Natural killer cell (primary cell): ENCODE results near the gene BAK1. TPM values are rescaled to one million over a fixed set of nuclear protein-coding genes. Genes with fewer than 3 reads are reported as not detected.
"Not testable (repeated sequence)": the region's sequence is repeated elsewhere in the genome, so short reads cannot be mapped to it uniquely, and the experiment has no call there.

Source experiments
- ATAC-seq, 3 donors: fragments of 150-1000 bp in 2 of 3; fragments of 200-7000 bp in 1 of 3; cut with Tn5 transposase; 1 replicate in 1 of 3; 2 replicates in 2 of 3; pipeline ENCODE4 v1.10.0; 2021; ENCODE audit warnings: mild to moderate bottlenecking in 2 of 3, moderate library complexity in 2 of 3
- DNase-seq, 2 donors: peaks; one replicate each; pipeline versions ENCODE4 v3.0.0 to v3.0.0-alpha.2; 2013 to 2021; ENCODE audit warnings: mixed read lengths in 1 of 2
- H3K27ac ChIP-seq: one replicate; pipeline ENCODE4 v1.5.1; 2013; ENCODE audit warnings: mild to moderate bottlenecking, low read length
- H3K27me3 ChIP-seq: one replicate; pipeline ENCODE4 v1.6.1; 2013; ENCODE audit warnings: low read length; ENCODE audit not compliant: control insufficient read depth, insufficient read depth
- H3K36me3 ChIP-seq: one replicate; pipeline ENCODE4 v1.6.1; 2013; ENCODE audit warnings: low read length; ENCODE audit not compliant: control insufficient read depth, insufficient read depth
- H3K4me1 ChIP-seq: one replicate; pipeline ENCODE4 v1.6.1; 2013; ENCODE audit warnings: low read length; ENCODE audit not compliant: control insufficient read depth, insufficient read depth
- H3K4me3 ChIP-seq: one replicate; pipeline ENCODE4 v1.5.1; 2013; ENCODE audit warnings: low read length
- H3K9me3 ChIP-seq: one replicate; pipeline ENCODE4 v1.6.1; 2013; ENCODE audit warnings: low read length; ENCODE audit not compliant: control insufficient read depth, insufficient read depth
- H3K27ac Mint-ChIP-seq, 2 donors: one replicate each; pipeline ENCODE4 v1.8.0; 2022; ENCODE audit warnings: mild to moderate bottlenecking in 2 of 2, mixed read lengths in 2 of 2, moderate library complexity in 1 of 2
- H3K27me3 Mint-ChIP-seq, 2 donors: one replicate each; pipeline ENCODE4 v1.8.0; 2022; ENCODE audit warnings: low read depth in 2 of 2, mixed read lengths in 2 of 2
- H3K36me3 Mint-ChIP-seq: one replicate; pipeline ENCODE4 v1.8.0; 2022; ENCODE audit warnings: mixed read lengths
- H3K4me1 Mint-ChIP-seq, 2 donors: one replicate each; pipeline ENCODE4 v1.8.0; 2022; ENCODE audit warnings: mixed read lengths in 2 of 2
- H3K4me3 Mint-ChIP-seq: one replicate; pipeline ENCODE4 v1.8.0; 2022; ENCODE audit warnings: mild to moderate bottlenecking, moderate library complexity, mixed read lengths
- H3K9me3 Mint-ChIP-seq, 2 donors: one replicate each; pipeline ENCODE4 v1.8.0; 2022; ENCODE audit warnings: mixed read lengths in 2 of 2
- CTCF ChIP-seq: fragments of 200-600 bp; IDR thresholded peaks from one replicate; pipeline ENCODE4 v1.8.0; 2022; ENCODE audit warnings: antibody characterized with exemption
- WGBS: methylation state at CpG from one replicate; pipeline ENCODE4 v1.1.7; 2013; ENCODE audit warnings: missing lambda C conversion rate; ENCODE audit not compliant: insufficient coverage; 5-methylcytosine and 5-hydroxymethylcytosine counted together
- intact Hi-C: fragments of 100-400 bp; cut with micrococcal nuclease; formaldehyde crosslinking; loops from one replicate; pipeline ENCODE4 v1.14.2; 2022
- total RNA-seq, 4 donors: library from RNA; stranded (reverse); fragments of 120-200 nt in 1 of 4; gene quantifications; one replicate each; pipeline versions ENCODE4 v1.2.3 to v1.2.4, GENCODE V29; 2013 to 2022

The BAK1 gene
- total RNA-seq, 3 donors from 2014 or later (not counting 1 experiment from before 2014, with no cell fraction given) = 36.3 to 49.8 (median 40.7) TPM

GRCh38 chr6:33540768-33541167 is 39.3 kb downstream of the BAK1 start:
- Histone ChIP-seq H3K27ac (no peak overlapping the region), H3K36me3 (no peaks in the 10 kb centered on the region), H3K4me3 (no peak overlapping the region), H3K4me1 (no peaks in the 10 kb centered on the region), H3K9me3 (no peaks in the 10 kb centered on the region), H3K27me3 (no peaks in the 10 kb centered on the region)
- Mint-ChIP-seq H3K4me1 (no peaks in the 10 kb centered on the region), H3K36me3 (no peaks in the 10 kb centered on the region), H3K27me3 (no peaks in the 10 kb centered on the region), H3K9me3 (no peaks in the 10 kb centered on the region), H3K27ac (no peak overlapping the region), H3K4me3 (no peak overlapping the region)
- TF ChIP-seq CTCF = no peak
- no peak for ATAC-seq
- intact Hi-C loops = no loop called here
- DNase-seq = no peak
- 100% methylated on average over 1 of the region's 1 CpG for WGBS

GRCh38 chr6:33534702-33535101 is 45.4 kb downstream of the BAK1 start:
- no peaks in the 10 kb centered on the region for H3K27me3 ChIP-seq
- no peaks in the 10 kb centered on the region for H3K27me3 Mint-ChIP-seq
- H3K9me3 ChIP-seq = no peaks in the 10 kb centered on the region
- ATAC-seq (no peak), DNase-seq (no peak)
- no peak for TF ChIP-seq CTCF
- no peaks in the 10 kb centered on the region for H3K9me3 Mint-ChIP-seq
- peaks cover 15% of the 10 kb centered on the region for H3K4me1 ChIP-seq
- WGBS = 100% methylated on average over 2 of the region's 3 CpGs
- no peak overlapping the region for H3K27ac Mint-ChIP-seq
- no peak overlapping the region for H3K4me3 Mint-ChIP-seq
- no peaks in the 10 kb centered on the region for H3K36me3 ChIP-seq
- H3K4me3 ChIP-seq = no peak overlapping the region
- H3K36me3 Mint-ChIP-seq = no peaks in the 10 kb centered on the region
- peaks cover 16 to 19% of the 10 kb centered on the region in 2 donors for H3K4me1 Mint-ChIP-seq
- intact Hi-C loops = no loop called here
- H3K27ac ChIP-seq = no peak overlapping the region

DNA sequence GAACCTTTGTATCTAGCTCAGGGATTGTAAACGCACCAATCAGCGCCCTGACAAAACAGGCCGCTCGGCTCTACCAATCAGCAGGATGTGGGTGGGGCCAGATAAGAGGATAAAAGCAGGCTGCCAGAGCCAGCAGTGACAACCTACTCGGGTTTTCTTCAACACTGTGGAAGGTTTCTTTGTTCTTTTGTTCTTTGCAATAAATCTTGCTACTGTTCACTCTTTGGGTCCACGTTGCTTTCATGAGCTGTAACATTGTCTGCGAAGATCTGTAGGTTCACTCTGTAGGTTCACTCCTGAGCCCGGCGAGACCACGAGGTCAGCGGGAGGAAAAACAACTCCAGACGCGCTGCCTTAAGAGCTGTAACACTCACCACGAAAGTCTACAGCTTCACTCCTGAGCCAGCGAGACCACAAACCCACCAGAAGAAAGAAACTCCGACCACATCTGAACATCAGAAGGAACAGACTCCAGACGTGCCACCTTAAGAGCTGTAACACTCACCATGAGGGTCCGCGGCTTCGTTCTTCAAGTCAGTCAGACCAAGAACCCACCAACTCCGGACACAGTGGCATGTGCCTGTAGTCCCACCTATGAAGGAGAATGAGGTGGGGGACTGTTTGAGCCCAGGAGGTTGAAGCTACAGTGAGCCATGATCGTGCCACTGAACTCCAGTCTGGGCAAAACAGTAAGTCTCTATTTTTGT is 46.8 kb downstream of the BAK1 start:
- peak overlapping the region; percentile 83 for H3K4me3 Mint-ChIP-seq
- ATAC-seq = peak; percentile 69 to 82 (median 79)
- Histone ChIP-seq H3K27ac (peak overlapping the region; percentile 35), H3K4me1 (peaks cover 15% of the 10 kb centered on the region), H3K4me3 (peak overlapping the region; percentile 21)
- H3K36me3 ChIP-seq, H3K27me3 Mint-ChIP-seq, intact Hi-C loops, H3K9me3 Mint-ChIP-seq, H3K27me3 ChIP-seq, H3K9me3 ChIP-seq, H3K36me3 Mint-ChIP-seq: not testable (repeated sequence)
- H3K27ac Mint-ChIP-seq = peak overlapping the region; percentile 83 to 90
- H3K4me1 Mint-ChIP-seq = peaks cover 16 to 19% of the 10 kb centered on the region in 2 donors
- 25% methylated on average over 22 of the region's 22 CpGs for WGBS
- peak; percentile 38 to 81 for DNase-seq

DNA sequence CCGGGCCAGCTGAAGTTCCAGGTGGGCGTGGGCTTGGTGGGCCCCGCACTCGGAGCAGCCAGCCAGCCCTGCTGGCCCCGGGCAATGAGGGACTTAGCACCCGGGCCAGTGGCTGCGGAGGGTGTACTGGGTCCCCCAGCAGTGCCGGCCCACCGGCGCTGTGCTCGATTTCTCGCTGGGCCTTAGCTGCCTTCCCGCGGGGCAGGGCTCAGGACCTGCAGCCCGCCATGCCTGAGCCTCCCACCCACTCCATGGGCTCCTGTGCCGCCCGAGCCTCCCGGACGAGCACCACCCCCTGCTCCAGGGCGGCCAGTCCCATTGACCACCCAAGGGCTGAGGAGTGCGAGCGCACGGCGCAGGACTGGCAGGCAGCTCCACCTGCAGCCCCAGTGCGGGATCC is 47.6 kb downstream of the BAK1 start:
- H3K36me3 ChIP-seq, DNase-seq, H3K27me3 Mint-ChIP-seq, H3K4me3 ChIP-seq, H3K27ac ChIP-seq, intact Hi-C loops, H3K27me3 ChIP-seq, H3K36me3 Mint-ChIP-seq, H3K4me3 Mint-ChIP-seq, H3K27ac Mint-ChIP-seq, ATAC-seq, H3K9me3 ChIP-seq, H3K9me3 Mint-ChIP-seq: not testable (repeated sequence)
- peaks cover 15% of the 10 kb centered on the region for H3K4me1 ChIP-seq
- H3K4me1 Mint-ChIP-seq = peaks cover 16 to 19% of the 10 kb centered on the region in 2 donors
- whole genome bisulfite sequencing = 96% methylated on average over 6 of the region's 25 CpGs

- H3K4me1 Mint-ChIP-seq = peaks cover 16 to 19% of the 10 kb centered on the region in 2 donors
- DNase-seq, H3K4me3 Mint-ChIP-seq, H3K27ac Mint-ChIP-seq, H3K9me3 Mint-ChIP-seq, H3K4me3 ChIP-seq, ATAC-seq, H3K9me3 ChIP-seq, H3K27me3 ChIP-seq, H3K27me3 Mint-ChIP-seq, intact Hi-C loops, H3K36me3 ChIP-seq, H3K36me3 Mint-ChIP-seq, H3K27ac ChIP-seq: not testable (repeated sequence)
- peaks cover 15% of the 10 kb centered on the region for H3K4me1 ChIP-seq
Measured at GRCh38 chr6:33530617-33531016, 49.5 kb downstream of the BAK1 start.
